GM10847 (cell line): ENCODE results near the gene P2RY1.

Experiments used
- POLR2A ChIP-seq: IDR thresholded peaks from 2 replicates; pipeline ENCODE4 v1.6.1; 2011; ENCODE audit not compliant: insufficient read length; ENCODE audit errors: extremely low read depth

P2RY1 gene

GRCh38 chr3:152865668-152866245 is 30.8 kb downstream of the P2RY1 start:
- TF ChIP-seq POLR2A, result no peak

- TF ChIP-seq POLR2A, result no peak
These were observed 35.1 kb downstream of the P2RY1 start for GRCh38 chr3:152870027-152870426.

- TF ChIP-seq POLR2A, result no peak
These were observed 40.2 kb downstream of the P2RY1 start for GRCh38 chr3:152874896-152875749.

GRCh38 chr3:152879130-152879789 is 44.3 kb downstream of the P2RY1 start:
- no peak for TF ChIP-seq POLR2A

- TF ChIP-seq POLR2A, result no peak
These were observed 44.9 kb downstream of the P2RY1 start for GRCh38 chr3:152879790-152880174.

- no peak for TF ChIP-seq POLR2A
These were observed 50.1 kb downstream of the P2RY1 start for GRCh38 chr3:152885076-152885475.
